Thyroid gland (tissue), 4 donors: ENCODE results near the gene COQ8A. TPM values are rescaled to one million over a fixed set of nuclear protein-coding genes. Genes with fewer than 3 reads are reported as not detected.

Source experiments
- DNase-seq, 2 donors: peaks; one replicate each; pipeline ENCODE4 v3.0.0-alpha.2; 2019
- H3K27ac ChIP-seq, 3 donors: fragments of 200-600 bp; sonication (generic); 1 replicate in 2 of 3; 2 replicates in 1 of 3; pipeline ENCODE4 v1.5.1; 2016 to 2019; ENCODE audit warnings: mild to moderate bottlenecking in 1 of 3, moderate library complexity in 1 of 3
- H3K27me3 ChIP-seq: fragments of 200-600 bp; sonication (generic); one replicate; pipeline ENCODE4 v1.5.1; 2019
- H3K36me3 ChIP-seq, 2 donors: fragments of 200-600 bp; sonication (generic); one replicate each; pipeline ENCODE4 v1.5.1; 2016 to 2019
- H3K4me1 ChIP-seq, 2 donors: fragments of 200-600 bp; sonication (generic); one replicate each; pipeline ENCODE4 v1.5.1; 2017 to 2019
- H3K4me3 ChIP-seq, 3 donors: fragments of 200-600 bp; sonication (generic); replicated peaks in 1 of 3; 1 replicate in 2 of 3; 2 replicates in 1 of 3; pipeline ENCODE4 v1.5.1; 2016; ENCODE audit warnings: mild to moderate bottlenecking in 1 of 3
- H3K9me3 ChIP-seq: fragments of 200-600 bp; sonication (generic); one replicate; pipeline ENCODE4 v1.5.1; 2017
- POLR2A ChIP-seq, 2 donors: fragments of 450-650 bp; IDR thresholded peaks; one replicate each; pipeline ENCODE4 v1.6.1; 2017; ENCODE audit warnings: antibody characterized with exemption in 2 of 2, mild to moderate bottlenecking in 2 of 2, moderate library complexity in 1 of 2
- WGBS, 2 donors: methylation state at CpG; one replicate each; pipeline ENCODE4 v1.1.5; 2017; 5-methylcytosine and 5-hydroxymethylcytosine counted together
- intact Hi-C: fragments of 100-400 bp; cut with DNase I; formaldehyde crosslinking; loops from one replicate; pipeline ENCODE4 v1.15.1; 2023
- total RNA-seq, 4 donors: library from RNA; depleted of rRNA; stranded (reverse); fragments of >200 nt; gene quantifications; one replicate each; pipeline ENCODE4 v1.2.3, GENCODE V29; 2016
- TF ChIP-seq, protein P1 (sequence below), 6 experiments: fragments of 200-600 bp in 3 of 6; fragments of 450-650 bp in 3 of 6; sonication (generic) in 3 of 6; IDR thresholded peaks; one replicate each; pipeline ENCODE4 v1.5.1; 2016 to 2019; ENCODE audit warnings: antibody characterized with exemption in 6 of 6, mild to moderate bottlenecking in 2 of 6, inconsistent platforms in 1 of 6, moderate library complexity in 1 of 6

Gene COQ8A
- total RNA-seq, 4 donors from 2014 or later: 25.1 to 35.9 (median 30.1) TPM

- Histone ChIP-seq H3K27me3 (no peaks in the 10 kb centered on the region), H3K4me1 (peaks cover 12 to 28% of the 10 kb centered on the region in 2 donors), H3K4me3 (no peak overlapping the region), H3K36me3 (no peaks in the 10 kb centered on the region), H3K27ac (no peak overlapping the region), H3K9me3 (no peaks in the 10 kb centered on the region)
- DNase-seq: no peak
- TF ChIP-seq, protein P1, sequence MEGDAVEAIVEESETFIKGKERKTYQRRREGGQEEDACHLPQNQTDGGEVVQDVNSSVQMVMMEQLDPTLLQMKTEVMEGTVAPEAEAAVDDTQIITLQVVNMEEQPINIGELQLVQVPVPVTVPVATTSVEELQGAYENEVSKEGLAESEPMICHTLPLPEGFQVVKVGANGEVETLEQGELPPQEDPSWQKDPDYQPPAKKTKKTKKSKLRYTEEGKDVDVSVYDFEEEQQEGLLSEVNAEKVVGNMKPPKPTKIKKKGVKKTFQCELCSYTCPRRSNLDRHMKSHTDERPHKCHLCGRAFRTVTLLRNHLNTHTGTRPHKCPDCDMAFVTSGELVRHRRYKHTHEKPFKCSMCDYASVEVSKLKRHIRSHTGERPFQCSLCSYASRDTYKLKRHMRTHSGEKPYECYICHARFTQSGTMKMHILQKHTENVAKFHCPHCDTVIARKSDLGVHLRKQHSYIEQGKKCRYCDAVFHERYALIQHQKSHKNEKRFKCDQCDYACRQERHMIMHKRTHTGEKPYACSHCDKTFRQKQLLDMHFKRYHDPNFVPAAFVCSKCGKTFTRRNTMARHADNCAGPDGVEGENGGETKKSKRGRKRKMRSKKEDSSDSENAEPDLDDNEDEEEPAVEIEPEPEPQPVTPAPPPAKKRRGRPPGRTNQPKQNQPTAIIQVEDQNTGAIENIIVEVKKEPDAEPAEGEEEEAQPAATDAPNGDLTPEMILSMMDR (IDR thresholded peaks at IDR 0.05): no peak
- no peak for TF ChIP-seq POLR2A (IDR thresholded peaks at IDR 0.05)
- intact Hi-C loops: no loop called here
- WGBS, 2 donors: 88 to 98% methylated on average over 2 of the region's 2 CpGs
These were observed 8.0 kb downstream of the COQ8A start for GRCh38 chr1:226948051-226948450.

DNA sequence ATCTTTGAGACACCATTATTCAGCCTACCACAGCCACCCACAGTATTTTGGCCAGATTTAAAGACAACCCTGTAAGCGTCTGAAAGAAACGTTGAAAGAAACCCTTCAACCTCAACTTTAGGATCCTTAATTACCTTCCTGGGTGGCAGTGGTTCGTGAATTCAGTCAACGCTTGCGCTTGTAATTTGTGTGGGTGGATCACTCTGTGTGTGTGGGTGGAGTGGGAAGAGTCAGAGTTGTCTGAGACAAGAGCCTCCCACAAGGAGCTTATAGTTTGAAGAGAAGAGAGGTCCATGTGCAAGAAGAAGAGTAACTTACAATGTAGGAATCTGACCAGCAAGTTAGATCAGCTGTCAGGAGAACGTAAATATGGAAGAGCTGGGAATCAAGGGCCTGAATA is 8.4 kb downstream of the COQ8A start:
- Histone ChIP-seq H3K27ac (no peak overlapping the region), H3K9me3 (no peaks in the 10 kb centered on the region), H3K4me3 (no peak overlapping the region), H3K27me3 (no peaks in the 10 kb centered on the region), H3K4me1 (peaks cover 12 to 28% of the 10 kb centered on the region in 2 donors), H3K36me3 (no peaks in the 10 kb centered on the region)
- 96 to 97% methylated on average over 6 of the region's 6 CpGs for WGBS, 2 donors
- intact Hi-C loops: no loop called here
- no peak for DNase-seq
- TF ChIP-seq, protein P1 (IDR thresholded peaks at IDR 0.05): no peak
- no peak for TF ChIP-seq POLR2A (IDR thresholded peaks at IDR 0.05)

DNA sequence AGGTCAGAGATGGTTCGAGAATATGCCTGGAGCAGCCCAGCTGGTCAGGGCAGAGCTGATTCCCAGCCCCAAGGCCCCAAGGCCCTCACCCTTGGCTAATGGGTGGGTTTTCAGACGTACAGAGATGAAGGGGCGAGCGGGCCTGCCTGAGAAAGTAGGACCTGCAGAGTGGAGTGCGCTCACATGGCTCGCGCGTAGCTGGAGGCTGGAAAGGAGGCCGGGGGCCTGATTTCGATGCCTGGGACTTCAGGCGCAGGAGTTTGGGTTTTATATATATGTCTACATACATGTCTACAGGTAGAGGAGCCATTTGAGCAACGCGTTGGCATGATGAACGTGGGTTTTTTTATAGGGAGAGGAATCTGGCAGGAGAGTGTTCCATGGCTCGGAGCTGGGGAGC is 8.9 kb downstream of the COQ8A start:
- H3K4me1 ChIP-seq: peaks cover 12 to 25% of the 10 kb centered on the region in 2 donors
- TF ChIP-seq, protein P1 (IDR thresholded peaks at IDR 0.05): no peak
- TF ChIP-seq POLR2A (IDR thresholded peaks at IDR 0.05): no peak
- no peak overlapping the region for H3K4me3 ChIP-seq
- intact Hi-C loops: no loop called here
- H3K9me3 ChIP-seq: no peaks in the 10 kb centered on the region
- WGBS, 2 donors: 97 to 98% methylated on average over 15 of the region's 15 CpGs
- no peak overlapping the region for H3K27ac ChIP-seq
- no peak for DNase-seq
- H3K36me3 ChIP-seq: no peaks in the 10 kb centered on the region
- H3K27me3 ChIP-seq: no peaks in the 10 kb centered on the region

DNA sequence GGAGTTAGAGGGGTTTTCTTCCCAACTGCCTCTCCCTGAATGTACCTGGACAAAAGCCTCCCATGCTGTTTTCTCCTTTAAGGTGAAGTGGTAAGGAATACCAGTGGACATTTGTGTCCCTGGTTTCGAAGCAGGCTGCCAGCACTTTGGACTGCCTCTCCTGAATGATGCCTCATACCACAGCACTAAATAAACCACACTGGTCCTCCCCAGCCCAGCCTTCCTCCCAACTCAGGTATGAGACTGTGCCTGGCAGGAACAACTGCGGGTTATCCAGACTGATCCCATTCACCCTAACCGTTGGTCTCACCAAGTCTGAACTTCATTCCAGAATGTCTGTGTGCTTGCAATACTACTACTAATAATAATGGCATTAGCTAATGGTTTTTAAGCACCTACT is 9.3 kb downstream of the COQ8A start:
- WGBS, 2 donors: 97 to 98% methylated on average over 3 of the region's 3 CpGs
- DNase-seq: no peak
- Histone ChIP-seq H3K4me1 (peaks cover 12 to 20% of the 10 kb centered on the region in 2 donors), H3K36me3 (no peaks in the 10 kb centered on the region), H3K9me3 (no peaks in the 10 kb centered on the region), H3K27me3 (no peaks in the 10 kb centered on the region), H3K4me3 (no peak overlapping the region), H3K27ac (no peak overlapping the region)
- TF ChIP-seq, protein P1 (IDR thresholded peaks at IDR 0.05): no peak
- TF ChIP-seq POLR2A (IDR thresholded peaks at IDR 0.05): no peak
- intact Hi-C loops: no loop called here

GRCh38 chr1:226950316-226950715 is 10.2 kb downstream of the COQ8A start:
- Histone ChIP-seq H3K27ac (no peak overlapping the region), H3K36me3 (no peaks in the 10 kb centered on the region), H3K4me1 (peaks cover 6 to 11% of the 10 kb centered on the region in 2 donors), H3K27me3 (no peaks in the 10 kb centered on the region), H3K9me3 (no peaks in the 10 kb centered on the region), H3K4me3 (no peak overlapping the region)
- TF ChIP-seq POLR2A (IDR thresholded peaks at IDR 0.05): no peak
- TF ChIP-seq, protein P1 (IDR thresholded peaks at IDR 0.05): no peak
- DNase-seq: no peak
- WGBS, 2 donors: 100% methylated on average over 1 of the region's 1 CpG
- intact Hi-C loops: no loop called here
